Astrocyte of the cerebellum (primary cell): ENCODE data around the gene PLPP4.

Experiments used
- DNase-seq: peaks from one replicate; pipeline ENCODE4 v3.0.0-alpha.2; 2011; ENCODE audit warnings: low read depth
- H3K4me3 ChIP-seq: 2 replicates; pipeline ENCODE4 v1.5.1; 2011; ENCODE audit warnings: mild to moderate bottlenecking, low read depth, low read length, moderate library complexity
- in situ Hi-C: cut with HindIII; loops from 2 replicates; pipeline ENCODE4 v1.10.0; 2017; ENCODE audit warnings: low sequenced_read_pairs
- TF ChIP-seq, protein P1 (sequence below): IDR thresholded peaks from 2 replicates; pipeline ENCODE4 v1.5.1; 2012; ENCODE audit warnings: low read length, low read depth, moderate library complexity, mild to moderate bottlenecking; ENCODE audit errors: missing control alignments

PLPP4 gene

DNA sequence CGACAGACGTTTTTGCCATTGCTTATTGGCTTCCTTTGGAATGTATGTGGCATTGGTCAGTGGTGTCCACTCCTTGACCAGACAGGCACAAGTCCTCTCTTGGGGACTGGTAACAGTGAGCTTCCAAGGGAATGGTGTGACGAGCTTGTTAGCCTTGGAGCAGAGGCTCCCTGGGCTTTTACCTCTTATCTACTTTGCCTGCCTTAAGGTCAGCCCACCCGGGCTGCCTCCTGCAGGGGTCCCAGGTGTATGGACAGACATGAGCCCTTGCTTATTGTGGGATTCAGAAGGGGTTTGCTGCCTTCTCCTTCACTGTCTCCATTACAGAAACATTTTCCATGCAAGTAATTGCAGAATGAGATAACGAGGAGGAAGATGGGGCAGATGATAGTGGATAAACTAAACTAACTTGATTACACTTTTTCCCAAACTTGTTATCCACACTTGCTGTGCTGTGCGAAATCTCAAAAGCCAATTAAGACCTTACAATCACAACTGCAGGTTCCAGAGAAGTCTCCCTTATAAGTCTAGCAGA lies 29.7 kb downstream of the PLPP4 start:
- in situ Hi-C loops, result no loop called here
- DNase-seq, result no peak
- TF ChIP-seq, protein P1, sequence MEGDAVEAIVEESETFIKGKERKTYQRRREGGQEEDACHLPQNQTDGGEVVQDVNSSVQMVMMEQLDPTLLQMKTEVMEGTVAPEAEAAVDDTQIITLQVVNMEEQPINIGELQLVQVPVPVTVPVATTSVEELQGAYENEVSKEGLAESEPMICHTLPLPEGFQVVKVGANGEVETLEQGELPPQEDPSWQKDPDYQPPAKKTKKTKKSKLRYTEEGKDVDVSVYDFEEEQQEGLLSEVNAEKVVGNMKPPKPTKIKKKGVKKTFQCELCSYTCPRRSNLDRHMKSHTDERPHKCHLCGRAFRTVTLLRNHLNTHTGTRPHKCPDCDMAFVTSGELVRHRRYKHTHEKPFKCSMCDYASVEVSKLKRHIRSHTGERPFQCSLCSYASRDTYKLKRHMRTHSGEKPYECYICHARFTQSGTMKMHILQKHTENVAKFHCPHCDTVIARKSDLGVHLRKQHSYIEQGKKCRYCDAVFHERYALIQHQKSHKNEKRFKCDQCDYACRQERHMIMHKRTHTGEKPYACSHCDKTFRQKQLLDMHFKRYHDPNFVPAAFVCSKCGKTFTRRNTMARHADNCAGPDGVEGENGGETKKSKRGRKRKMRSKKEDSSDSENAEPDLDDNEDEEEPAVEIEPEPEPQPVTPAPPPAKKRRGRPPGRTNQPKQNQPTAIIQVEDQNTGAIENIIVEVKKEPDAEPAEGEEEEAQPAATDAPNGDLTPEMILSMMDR, result no peak
- H3K4me3 ChIP-seq, result no peak overlapping the region

DNA sequence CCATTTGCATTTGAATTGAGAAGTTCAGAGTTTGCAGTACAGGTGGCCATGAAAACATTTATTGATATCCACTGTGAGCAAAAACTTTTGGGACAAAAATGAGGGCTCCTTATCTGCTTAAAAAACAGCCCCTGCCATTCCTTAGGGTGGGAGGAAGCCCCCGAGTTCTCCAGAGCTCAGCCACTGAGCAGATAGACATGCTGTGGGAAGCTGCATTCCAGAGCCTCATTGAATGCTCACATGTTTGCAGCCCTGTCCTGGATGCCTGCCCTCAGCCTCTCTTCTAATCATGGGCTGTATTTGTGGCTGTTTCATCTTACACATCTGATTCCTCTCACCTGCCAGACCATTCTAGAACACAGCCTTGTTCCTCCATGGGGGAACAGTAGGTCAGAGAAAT lies 33.3 kb downstream of the PLPP4 start:
- in situ Hi-C loops, result no loop called here
- DNase-seq, result no peak
- H3K4me3 ChIP-seq, result no peak overlapping the region
- TF ChIP-seq, protein P1, result no peak

DNA sequence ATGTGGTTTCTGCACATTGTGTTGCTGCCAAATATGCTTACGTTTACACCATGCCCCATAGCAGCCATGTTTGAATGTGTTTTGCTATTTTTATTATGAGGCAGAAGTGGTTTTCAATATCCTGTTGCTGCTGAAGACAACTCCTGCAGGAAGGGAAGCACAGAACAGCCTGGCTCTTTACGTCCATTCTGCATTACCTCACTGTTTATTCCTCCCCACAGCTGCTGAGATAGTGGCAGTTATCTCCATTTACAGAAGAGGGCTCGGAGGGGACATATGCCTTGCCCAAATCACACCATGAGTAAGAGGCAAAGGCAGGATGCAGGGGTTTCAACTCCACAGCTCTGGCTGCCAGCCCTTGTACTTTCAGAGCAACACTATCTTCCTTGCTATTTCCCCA lies 35.3 kb downstream of the PLPP4 start:
- no peak for DNase-seq
- TF ChIP-seq, protein P1, result no peak
- in situ Hi-C loops, result no loop called here
- no peak overlapping the region for H3K4me3 ChIP-seq

DNA sequence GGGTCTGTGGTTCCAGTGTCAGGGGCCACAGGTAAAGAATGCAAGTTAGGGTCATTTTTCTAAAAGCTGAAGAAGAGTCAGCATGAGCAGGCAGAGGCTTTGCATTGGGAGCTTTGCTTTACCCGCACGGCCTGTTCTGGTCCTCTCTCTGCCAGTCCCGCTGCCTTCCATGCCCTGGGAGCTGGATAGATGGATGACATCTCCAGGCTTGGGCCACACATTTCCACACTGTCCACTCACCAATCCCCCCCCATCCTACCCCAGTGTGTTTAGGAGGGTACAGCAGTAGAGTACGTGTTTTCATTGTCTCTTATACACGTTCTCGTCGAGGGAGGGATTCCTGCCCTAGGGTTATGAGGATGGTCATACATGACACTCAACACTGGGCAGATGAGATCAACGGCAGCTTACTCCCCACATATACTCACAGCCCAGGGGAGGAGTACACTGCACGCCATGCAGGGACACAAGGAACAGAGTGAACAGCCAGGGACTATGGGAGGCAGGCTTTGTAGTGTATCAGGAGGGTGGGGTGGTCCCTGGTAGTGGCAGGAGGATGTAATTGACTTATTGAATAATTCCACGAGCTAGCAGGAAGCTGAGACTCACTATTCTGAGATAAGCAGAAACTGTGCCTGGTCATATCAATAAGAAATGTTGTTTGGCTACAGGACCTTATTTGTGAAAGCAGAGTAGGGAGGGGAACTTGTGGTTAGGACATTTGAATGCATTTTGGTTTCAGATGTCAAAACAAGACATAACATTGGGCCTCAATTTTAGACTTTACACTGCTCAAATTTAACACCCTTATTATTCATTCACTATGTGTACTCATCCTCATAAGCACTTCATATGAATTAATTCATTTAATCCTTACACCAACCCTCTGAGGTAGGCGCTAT lies 36.6 kb downstream of the PLPP4 start:
- TF ChIP-seq, protein P1, result no peak
- in situ Hi-C loops, result no loop called here

DNA sequence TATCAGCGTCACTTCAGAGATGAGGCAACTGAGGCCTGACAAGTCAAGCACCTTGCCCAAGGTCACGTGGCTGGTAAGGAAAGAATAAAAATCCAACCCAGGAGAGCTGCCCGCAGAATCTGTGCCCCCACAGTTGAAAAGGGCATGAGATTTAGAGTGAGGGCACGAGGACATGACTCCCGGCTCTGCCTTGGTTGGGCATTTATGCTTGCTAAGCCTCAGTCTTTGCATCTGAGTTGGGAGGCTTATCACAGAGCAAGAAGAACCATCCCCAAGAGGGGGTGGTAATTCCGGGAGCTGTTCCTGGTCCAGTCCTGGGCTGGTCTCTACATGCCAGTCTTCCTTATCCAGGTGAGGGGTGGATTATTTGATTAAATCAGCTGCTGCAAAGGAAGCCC lies 37.3 kb downstream of the PLPP4 start:
- TF ChIP-seq, protein P1, result no peak
- H3K4me3 ChIP-seq, result no peak overlapping the region
- in situ Hi-C loops, result no loop called here
- DNase-seq, result no peak

More for the DNA sequence above, 36.6 kb downstream of the PLPP4 start:
- no peak overlapping the region for H3K4me3 ChIP-seq
- DNase-seq, result no peak

DNA sequence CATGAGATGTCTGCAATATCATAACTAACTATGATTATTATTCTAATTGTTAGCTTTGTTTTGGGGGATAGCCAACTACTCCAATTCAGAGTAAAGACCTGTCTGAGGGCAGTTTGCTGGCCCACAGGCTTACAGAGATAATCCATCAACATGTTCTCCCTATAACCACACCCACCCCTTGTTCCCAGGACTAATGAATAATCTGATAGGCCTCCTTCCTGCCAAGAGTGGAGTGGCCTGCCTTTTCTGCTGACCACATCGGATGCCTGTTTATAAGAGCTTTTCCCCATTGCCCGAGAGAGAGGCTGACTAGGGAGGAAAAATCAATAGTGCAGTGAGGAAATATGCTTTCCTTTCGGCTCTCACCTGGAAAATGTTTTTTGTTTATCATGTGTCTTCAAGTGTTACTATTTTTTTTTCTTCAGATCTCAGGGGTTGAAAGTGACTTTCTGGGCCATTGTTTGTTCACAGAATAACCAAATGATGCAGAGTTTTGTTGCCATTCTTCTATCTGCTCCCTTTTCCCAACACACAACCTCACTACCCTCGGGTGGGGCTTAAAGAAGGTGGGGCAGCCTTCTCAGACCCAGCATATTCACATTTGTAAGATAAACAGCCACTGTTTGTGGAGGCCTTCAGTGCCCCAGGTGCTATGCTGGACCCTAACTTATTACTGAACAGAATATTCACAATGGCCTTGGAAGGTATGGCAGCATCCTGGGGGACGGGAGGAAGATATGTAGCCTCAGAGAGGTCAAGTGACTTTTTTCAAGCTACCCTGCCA lies 38.4 kb downstream of the PLPP4 start:
- TF ChIP-seq, protein P1, result no peak
- in situ Hi-C loops, result no loop called here
- peak; percentile 46 for DNase-seq
- no peak overlapping the region for H3K4me3 ChIP-seq
